NCI-H460 (cell line): ENCODE data around the gene SLIT1. TPM values are rescaled to one million over a fixed set of nuclear protein-coding genes. Genes with fewer than 3 reads are reported as not detected.
A peak's percentile ranks its signal among the peaks of the same experiment; 100 is the strongest.
"Not testable (repeated sequence)": the region's sequence is repeated elsewhere in the genome, so short reads cannot be mapped to it uniquely, and the experiment has no call there.

Experiments used
- DNase-seq: peaks from one replicate; pipeline ENCODE4 v3.0.0-alpha.2; 2016; ENCODE audit warnings: low read depth; ENCODE audit errors: extremely low read depth
- total RNA-seq: library from RNA; depleted of rRNA; stranded (reverse); fragments of >200 nt; shearing (Covaris generic); gene quantifications from 2 replicates; pipeline ENCODE4 v1.2.3, GENCODE V29; 2014

Gene SLIT1
- total RNA-seq, 1 experiment from 2014 or later = 0.27 TPM

DNA sequence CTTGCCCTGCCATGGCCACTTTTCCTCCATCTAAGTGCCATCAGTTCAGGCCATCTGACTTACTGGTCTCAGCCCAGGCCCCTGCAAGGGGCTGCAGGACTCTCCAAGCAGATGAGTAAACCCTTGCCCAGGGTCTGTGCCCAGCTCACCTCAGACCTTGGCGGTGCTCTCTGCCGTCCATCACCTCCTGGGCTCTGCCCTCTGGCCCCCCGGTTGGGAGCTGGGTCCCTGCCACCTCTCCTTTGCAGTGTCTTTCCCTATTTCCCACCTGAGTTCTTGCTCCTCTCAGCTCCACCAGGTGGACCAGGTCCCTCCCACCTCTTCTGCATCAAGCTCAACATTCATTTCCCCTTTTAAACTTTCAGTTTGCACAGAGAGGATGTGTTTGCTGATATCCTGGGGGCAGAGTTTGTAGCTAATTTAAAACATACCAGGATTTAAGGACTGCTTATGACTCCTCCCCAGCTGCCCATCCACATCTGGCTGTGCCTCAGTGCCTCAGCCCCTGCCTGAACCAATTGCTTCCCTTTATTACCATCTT lies 135.5 kb downstream of the SLIT1 start:
- no peak for DNase-seq

GRCh38 chr10:97049670-97050069 lies 136.1 kb downstream of the SLIT1 start:
- DNase-seq = no peak

GRCh38 chr10:97048649-97049427 lies 136.9 kb downstream of the SLIT1 start:
- DNase-seq = no peak

- DNase-seq = no peak
Measured at GRCh38 chr10:97047788-97048187, 138.0 kb downstream of the SLIT1 start.

DNA sequence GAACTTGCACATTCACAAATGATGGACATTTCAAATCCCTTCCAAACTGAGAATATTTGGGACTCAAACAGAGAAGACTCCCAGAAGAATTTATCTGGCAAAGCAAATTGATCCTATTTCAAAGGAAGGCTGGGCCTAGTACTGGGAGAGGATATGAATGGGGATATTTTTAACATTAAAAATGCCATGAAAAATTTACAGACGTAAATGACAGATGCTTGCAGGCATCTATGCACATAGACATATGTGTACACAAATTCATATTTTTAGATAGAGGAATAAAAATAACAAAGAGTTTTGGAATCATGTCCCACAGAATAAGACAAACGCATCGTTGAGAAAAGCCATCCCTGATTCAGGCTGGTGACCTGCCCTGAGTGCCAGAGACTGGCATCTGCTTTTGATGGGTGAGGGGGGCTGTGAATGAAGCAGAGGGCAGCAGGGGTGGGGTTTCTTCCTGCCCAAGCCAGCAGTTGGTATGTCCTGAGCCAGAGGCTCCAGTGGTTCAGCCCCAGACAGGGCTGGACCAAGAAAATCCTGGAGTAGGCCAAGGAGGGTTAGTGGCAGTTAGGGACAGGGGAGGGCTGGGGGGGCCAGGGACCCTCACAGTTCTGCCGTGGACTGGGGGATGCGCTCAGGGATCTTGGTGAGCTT lies 138.5 kb downstream of the SLIT1 start:
- DNase-seq = no peak

DNA sequence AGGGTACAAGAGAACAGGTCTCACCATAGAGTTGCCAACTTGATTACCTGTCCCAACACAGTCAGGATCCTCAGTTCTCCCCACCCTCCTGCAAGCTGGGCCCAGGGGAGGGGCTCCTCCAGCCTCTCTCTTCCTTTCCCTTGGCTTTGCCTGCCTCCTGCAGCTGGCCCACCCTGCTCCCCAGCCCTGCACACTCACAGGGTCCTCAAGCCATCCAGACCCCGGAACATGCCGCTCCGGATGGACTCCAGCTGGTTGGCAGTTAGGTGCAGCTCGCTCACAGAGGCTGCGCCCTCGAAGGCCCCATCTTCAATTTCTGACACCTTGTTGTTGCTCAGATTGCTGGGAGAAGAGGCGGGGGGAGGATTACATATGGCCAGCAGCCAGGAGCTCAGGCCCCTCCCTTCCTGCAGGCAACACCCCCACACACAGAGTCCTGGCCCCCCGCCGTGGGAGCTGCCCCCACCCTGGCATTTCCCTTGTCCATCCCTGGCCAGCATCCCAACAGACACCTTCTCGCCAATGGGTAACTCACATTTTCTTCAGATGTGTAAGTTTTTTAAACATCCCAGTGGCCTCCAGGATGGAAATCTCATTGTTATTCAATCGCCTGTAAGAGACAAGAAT lies 139.2 kb downstream of the SLIT1 start:
- DNase-seq = no peak

- DNase-seq = no peak
Measured at GRCh38 chr10:97043563-97043855, 142.2 kb downstream of the SLIT1 start.

- no peak for DNase-seq
Measured at GRCh38 chr10:97042716-97043562, 142.8 kb downstream of the SLIT1 start.

DNA sequence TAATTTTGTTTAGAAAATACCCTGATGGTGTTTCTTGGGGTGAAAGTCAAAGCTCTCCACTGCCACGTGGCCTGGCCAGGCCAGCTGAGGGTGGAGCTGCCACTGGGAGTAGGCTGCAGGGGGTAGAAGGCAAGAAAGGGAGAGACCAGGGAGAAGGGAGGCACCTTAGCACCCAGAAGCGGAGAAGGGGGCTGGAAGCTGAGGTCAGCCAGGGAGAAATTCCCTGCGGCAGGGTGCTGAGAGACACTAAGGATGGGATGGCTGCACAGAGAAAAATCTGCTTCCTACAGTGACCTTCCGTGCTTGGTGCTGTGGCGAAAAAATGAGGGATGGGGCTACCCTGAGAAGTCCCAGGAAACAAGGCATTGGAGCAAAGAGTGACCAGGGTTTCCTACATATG lies 143.7 kb downstream of the SLIT1 start:
- DNase-seq = no peak

DNA sequence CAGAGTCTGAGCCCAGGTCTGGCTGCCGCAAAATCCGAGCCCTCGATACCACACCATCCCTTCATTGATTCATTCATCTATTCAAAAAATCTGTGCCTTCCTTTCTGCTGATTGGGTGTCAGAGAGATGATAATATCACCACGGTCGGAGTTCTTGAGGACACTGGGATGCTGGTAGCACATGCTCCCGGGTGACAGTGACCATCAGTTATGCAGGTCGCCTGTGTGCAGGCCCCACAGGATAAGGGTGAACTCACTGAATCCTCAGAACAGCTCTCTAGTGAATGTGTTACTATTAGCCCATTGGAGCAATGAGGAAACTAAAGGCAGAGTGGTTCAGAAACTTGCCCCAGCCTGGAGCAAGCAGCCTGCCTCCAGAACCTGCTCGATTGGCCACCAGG lies 145.1 kb downstream of the SLIT1 start:
- DNase-seq = no peak

- DNase-seq = no peak
Measured at GRCh38 chr10:97040248-97040584, 145.5 kb downstream of the SLIT1 start.

GRCh38 chr10:97039538-97040247 lies 146.1 kb downstream of the SLIT1 start:
- no peak for DNase-seq

DNA sequence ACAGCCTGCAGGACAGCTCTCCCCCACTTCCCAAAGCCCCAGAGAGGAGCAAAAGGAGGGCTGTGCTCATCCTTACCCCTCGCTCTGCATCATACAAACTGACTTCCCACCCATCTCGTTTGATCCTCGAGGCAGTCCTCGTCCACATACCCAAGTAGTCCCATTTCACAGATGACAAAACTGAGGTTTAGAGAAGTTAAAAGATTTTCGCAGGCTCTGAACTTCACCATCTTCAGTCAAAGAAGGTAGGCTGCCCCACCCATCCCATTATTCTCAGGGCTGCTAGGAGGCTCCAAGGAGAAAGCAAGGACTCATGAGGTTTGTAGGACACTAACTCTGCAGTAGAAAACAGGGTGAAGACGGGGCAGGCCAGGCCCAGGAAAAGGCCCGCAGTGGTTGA lies 147.1 kb downstream of the SLIT1 start:
- DNase-seq = no peak

- peak; percentile 85 for DNase-seq
Measured at GRCh38 chr10:97037365-97038361, 148.1 kb downstream of the SLIT1 start.

DNA sequence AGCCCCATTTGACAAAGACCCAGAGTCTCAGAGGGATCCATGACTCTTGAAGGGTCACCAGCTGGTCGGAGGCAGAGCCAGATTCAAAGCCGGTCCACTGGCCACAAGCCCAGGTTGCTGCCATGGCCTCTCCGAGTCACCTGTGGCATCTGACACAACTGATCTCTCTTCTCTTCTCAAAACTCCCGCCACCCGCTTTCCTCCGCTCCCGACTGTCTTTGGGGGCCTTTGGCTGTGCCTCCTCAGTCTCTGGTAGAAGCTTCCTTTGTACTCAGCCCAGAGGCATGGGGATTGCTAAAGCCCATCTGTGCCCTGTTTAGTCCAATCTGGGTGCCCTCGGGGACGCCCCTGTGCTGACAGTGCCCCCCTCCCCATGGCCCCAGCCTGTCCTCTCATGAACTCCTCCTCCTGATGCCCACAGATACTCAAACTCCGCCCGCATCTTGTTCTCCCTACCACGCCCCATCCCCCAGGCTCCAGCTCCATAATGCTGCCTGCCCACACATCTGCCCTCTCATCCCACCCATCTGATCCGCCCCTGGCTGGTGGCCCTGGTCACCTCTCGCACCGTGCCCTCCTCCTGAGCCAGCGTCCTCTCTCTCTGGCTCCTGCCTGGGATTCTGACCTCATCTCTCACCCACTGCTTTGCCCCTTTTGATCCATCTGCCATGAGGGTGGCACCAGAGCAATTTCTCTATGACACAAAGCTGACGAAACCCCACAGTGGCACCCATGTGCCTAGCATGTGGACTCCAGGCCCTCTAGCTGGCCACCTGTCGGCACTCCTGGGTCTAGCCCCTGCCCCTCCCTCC lies 150.6 kb downstream of the SLIT1 start:
- DNase-seq = no peak

DNA sequence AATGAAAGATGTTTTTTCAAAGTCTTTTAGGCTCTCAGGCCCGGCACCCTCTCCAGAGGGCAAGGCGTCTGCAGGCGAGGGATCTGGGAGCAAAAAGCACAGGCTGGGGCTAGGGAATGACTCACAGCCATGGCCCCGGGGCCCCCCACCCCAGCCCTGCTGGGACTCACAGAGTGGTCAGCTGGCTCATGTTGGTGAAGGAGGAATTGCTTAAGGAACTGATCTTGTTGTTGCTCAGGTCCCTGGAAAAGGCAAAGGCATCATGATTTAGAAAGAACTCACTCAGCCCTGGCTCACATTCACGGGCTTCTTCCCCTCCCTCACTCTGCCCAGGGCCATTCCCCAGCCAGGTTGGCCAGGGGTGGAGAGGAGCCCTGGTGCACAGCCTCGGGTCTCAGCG lies 151.5 kb downstream of the SLIT1 start:
- DNase-seq = no peak

DNA sequence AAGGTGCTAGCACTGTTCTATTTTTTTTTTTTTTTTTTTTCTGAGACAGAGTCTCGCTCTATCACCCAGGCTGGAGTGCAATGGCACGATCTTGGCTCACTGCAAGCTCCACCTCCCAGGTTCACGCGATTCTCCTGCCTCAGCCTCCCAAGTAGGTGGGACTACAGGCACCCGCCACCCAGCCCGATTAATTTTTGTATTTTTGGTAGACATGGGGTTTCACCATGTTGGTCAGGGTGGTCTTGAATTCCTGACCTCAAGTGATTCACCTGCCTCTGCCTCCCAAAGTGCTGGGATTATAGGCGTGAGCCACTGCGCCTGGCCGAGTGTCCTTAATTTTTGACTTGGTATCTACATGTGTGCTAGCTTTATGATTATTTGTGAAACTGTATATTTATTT lies 151.9 kb downstream of the SLIT1 start:
- not testable (repeated sequence) for DNase-seq

GRCh38 chr10:97032624-97033023 lies 153.1 kb downstream of the SLIT1 start:
- no peak for DNase-seq
